Retinal pigment epithelial cell (primary cell): ENCODE data around the gene GLRX.

ENCODE experiments used
- DNase-seq: peaks from one replicate; pipeline ENCODE4 v3.0.0-alpha.2; 2010; ENCODE audit warnings: low read depth
- H3K4me3 ChIP-seq: 2 replicates; pipeline ENCODE4 v1.5.1; 2011; ENCODE audit warnings: mild to moderate bottlenecking, low read length, control low read depth, moderate library complexity
- CTCF ChIP-seq: conservative IDR thresholded peaks from 2 replicates; pipeline ENCODE4 v1.5.1; 2011; ENCODE audit warnings: low read depth, low read length, control low read depth, inconsistent platforms

Gene GLRX

GRCh38 chr5:95864456-95864855, 41.9 kb upstream of the GLRX start:
- no peak for TF ChIP-seq CTCF
- DNase-seq = no peak
- no peak overlapping the region for H3K4me3 ChIP-seq

- no peak overlapping the region for H3K4me3 ChIP-seq
- no peak for DNase-seq
- no peak for TF ChIP-seq CTCF
These were observed 40.8 kb upstream of the GLRX start for GRCh38 chr5:95863383-95863757.

DNA sequence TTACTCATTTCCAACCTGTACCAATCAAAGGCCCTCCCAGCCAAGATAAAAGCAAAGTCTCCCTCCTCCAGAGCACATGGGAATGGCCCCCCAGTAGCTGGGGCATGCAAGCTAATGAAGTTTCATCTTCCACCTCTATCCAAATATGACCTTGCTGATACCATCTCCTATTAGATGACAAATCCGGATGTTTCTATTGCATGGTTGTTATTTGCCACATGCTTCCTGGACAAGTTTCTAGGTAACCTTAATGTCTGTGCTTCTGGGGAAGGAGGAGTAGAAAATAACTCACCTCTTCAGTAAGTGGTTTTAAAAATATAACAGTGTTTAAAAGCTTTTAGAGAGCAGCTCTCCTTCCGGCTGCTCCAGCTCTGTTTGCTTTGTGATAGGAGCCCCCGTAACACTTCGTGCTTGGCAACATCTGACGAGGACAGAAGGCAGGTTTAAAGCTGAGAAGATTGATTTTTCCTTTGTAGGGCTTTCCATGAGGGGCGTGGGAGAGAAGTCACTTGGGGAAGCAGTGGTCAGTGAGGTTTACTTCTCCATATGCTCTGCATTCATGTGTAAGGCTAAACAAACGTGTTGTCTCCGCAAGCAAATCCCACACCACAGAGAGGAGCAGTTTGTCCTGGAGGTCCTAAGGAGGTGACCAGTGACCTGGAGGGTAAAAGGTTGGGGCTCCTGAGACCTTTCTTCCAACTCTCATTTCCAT, 40.3 kb upstream of the GLRX start:
- no peak for TF ChIP-seq CTCF
- no peak for DNase-seq
- no peak overlapping the region for H3K4me3 ChIP-seq

GRCh38 chr5:95861864-95862561, 39.5 kb upstream of the GLRX start:
- H3K4me3 ChIP-seq = no peak overlapping the region
- TF ChIP-seq CTCF = no peak
- DNase-seq = peak; percentile 67

GRCh38 chr5:95861221-95861863, 38.8 kb upstream of the GLRX start:
- TF ChIP-seq CTCF = no peak
- peak; percentile 82 for DNase-seq
- H3K4me3 ChIP-seq = no peak overlapping the region

DNA sequence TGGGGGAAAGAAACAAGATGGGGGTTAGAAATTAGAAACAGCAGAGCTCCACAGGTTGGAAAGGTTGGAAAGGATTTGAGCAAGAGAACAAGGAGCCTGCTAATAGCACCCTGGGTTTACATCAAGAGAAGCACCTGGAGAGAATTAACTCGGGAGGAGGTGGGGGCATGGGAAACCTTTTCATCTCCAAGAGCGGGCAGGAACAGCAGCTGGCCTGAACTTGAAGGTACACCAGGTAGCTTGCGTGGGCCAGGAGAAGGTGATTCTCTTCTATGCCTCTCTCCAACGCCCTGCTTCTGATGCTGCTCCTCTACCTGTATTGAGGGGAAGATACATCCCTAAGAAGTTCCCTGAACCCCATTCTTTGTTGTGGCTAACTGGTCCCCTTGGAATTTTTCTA, 37.1 kb upstream of the GLRX start:
- TF ChIP-seq CTCF = no peak
- no peak for DNase-seq
- H3K4me3 ChIP-seq = no peak overlapping the region
